IMR-90 (cell line): ENCODE results near the gene AGBL2. TPM values are rescaled to one million over a fixed set of nuclear protein-coding genes. Genes with fewer than 3 reads are reported as not detected.

ENCODE experiments used
- ATAC-seq: fragments of 200-7000 bp; cut with Tn5 transposase; 2 replicates; pipeline ENCODE4 v1.9.1; 2020; ENCODE audit warnings: low read depth, mild to moderate bottlenecking, moderate library complexity
- BruUV-seq: library from RNA; stranded (reverse); fragments of 400-500 nt; replicated peaks from 2 replicates; lab custom pipeline; 2021; lab: Mats Ljungman, UMichigan
- CTCF ChIA-PET: fragments of 300-600 bp; formaldehyde crosslinking; extraction: SDS; loops from one replicate; lab custom pipeline; 2021; ENCODE audit warnings: antibody characterized with exemption; lab: Yijun Ruan, JAX
- POLR2A ChIA-PET: fragments of 300-600 bp; sonication (Branson Sonifier 250); formaldehyde crosslinking; loops from one replicate; lab custom pipeline; 2022; ENCODE audit warnings: antibody characterized with exemption; ENCODE audit not compliant: unreplicated experiment; lab: Charles Lee
- DNase-seq: peaks from one replicate; pipeline ENCODE4 v3.0.0; 2013
- H2AFZ ChIP-seq: replicated peaks from 2 replicates; pipeline ENCODE3; 2013; ENCODE audit warnings: low read length, mild to moderate bottlenecking; ENCODE audit not compliant: poor library complexity
- H2AK5ac ChIP-seq: 2 replicates; pipeline ENCODE4 v1.6.1; 2013; ENCODE audit warnings: low read depth, low read length, inconsistent platforms
- H2AK9ac ChIP-seq: replicated peaks from 2 replicates; pipeline ENCODE3; 2013; ENCODE audit warnings: mild to moderate bottlenecking, low read depth, low read length, moderate library complexity; ENCODE audit not compliant: poor library complexity
- H2BK120ac ChIP-seq: 2 replicates; pipeline ENCODE4 v1.6.1; 2013; ENCODE audit warnings: low read depth, low read length, inconsistent platforms
- H2BK15ac ChIP-seq: 3 replicates; pipeline ENCODE4 v1.6.1; 2013; ENCODE audit warnings: low read depth, low read length, inconsistent platforms
- H2BK20ac ChIP-seq: 2 replicates; pipeline ENCODE4 v1.6.1; 2013; ENCODE audit warnings: low read depth, mild to moderate bottlenecking, inconsistent platforms, low read length, moderate library complexity
- H2BK5ac ChIP-seq: 2 replicates; pipeline ENCODE4 v1.6.1; 2013; ENCODE audit warnings: mild to moderate bottlenecking, low read depth, low read length, inconsistent platforms; ENCODE audit not compliant: poor library complexity, severe bottlenecking
- H3K14ac ChIP-seq: replicated peaks from 2 replicates; pipeline ENCODE4 v1.6.1; 2013; ENCODE audit warnings: low read depth, low read length, inconsistent platforms
- H3K18ac ChIP-seq: 2 replicates; pipeline ENCODE4 v1.6.1; 2013; ENCODE audit warnings: low read depth, low read length, control low read depth
- H3K23ac ChIP-seq: 2 replicates; pipeline ENCODE4 v1.6.1; 2013; ENCODE audit warnings: low read depth, low read length, inconsistent platforms
- H3K27ac ChIP-seq: 2 replicates; pipeline ENCODE4 v1.5.1; 2013; ENCODE audit warnings: mild to moderate bottlenecking, control low read depth, low read length; ENCODE audit not compliant: insufficient read depth
- H3K27me3 ChIP-seq: 2 replicates; pipeline ENCODE4 v1.6.1; 2013; ENCODE audit warnings: low read length; ENCODE audit not compliant: control insufficient read depth, insufficient read depth
- H3K36me3 ChIP-seq: 2 replicates; pipeline ENCODE4 v1.6.1; 2013; ENCODE audit warnings: low read length, mixed read lengths; ENCODE audit not compliant: control insufficient read depth, insufficient read depth
- H3K4ac ChIP-seq: 2 replicates; pipeline ENCODE4 v1.6.1; 2013; ENCODE audit warnings: low read depth, low read length, inconsistent platforms
- H3K4me1 ChIP-seq: 2 replicates; pipeline ENCODE4 v1.6.1; 2013; ENCODE audit warnings: low read length, mixed read lengths; ENCODE audit not compliant: control insufficient read depth, insufficient read depth
- H3K4me2 ChIP-seq: 2 replicates; pipeline ENCODE4 v1.6.1; 2013; ENCODE audit warnings: low read depth, mild to moderate bottlenecking, control low read depth, low read length, moderate library complexity
- H3K4me3 ChIP-seq: 2 replicates; pipeline ENCODE4 v1.5.1; 2013; ENCODE audit warnings: low read depth, mild to moderate bottlenecking, control low read depth, low read length, moderate library complexity; ENCODE audit not compliant: insufficient read depth
- H3K56ac ChIP-seq: 2 replicates; pipeline ENCODE4 v1.6.1; 2013; ENCODE audit warnings: low read length, inconsistent platforms; ENCODE audit not compliant: insufficient read depth; ENCODE audit errors: extremely low read depth
- H3K79me1 ChIP-seq, 2 experiments: 2 replicates each; pipeline ENCODE4 v1.6.1; 2013; ENCODE audit warnings: low read length in 2 of 2, inconsistent platforms in 1 of 2, low read depth in 1 of 2
- H3K9ac ChIP-seq: 2 replicates; pipeline ENCODE4 v1.6.1; 2013; ENCODE audit warnings: low read depth, low read length, control low read depth
- H3K9me1 ChIP-seq: 2 replicates; pipeline ENCODE4 v1.6.1; 2013; ENCODE audit warnings: low read length, inconsistent platforms; ENCODE audit not compliant: insufficient read depth
- H3K9me3 ChIP-seq: 2 replicates; pipeline ENCODE4 v1.6.1; 2013; ENCODE audit warnings: low read length; ENCODE audit not compliant: control insufficient read depth, insufficient read depth
- H4K20me1 ChIP-seq: 2 replicates; pipeline ENCODE4 v1.6.1; 2013; ENCODE audit warnings: low read length, inconsistent platforms; ENCODE audit not compliant: insufficient read depth
- H4K5ac ChIP-seq: 2 replicates; pipeline ENCODE4 v1.6.1; 2013; ENCODE audit warnings: mild to moderate bottlenecking, low read depth, low read length, control low read depth
- H4K8ac ChIP-seq, 2 experiments: 2 replicates each; pipeline ENCODE4 v1.6.1; 2013; ENCODE audit warnings: low read depth in 2 of 2, low read length in 2 of 2, control low read depth in 1 of 2, inconsistent platforms in 1 of 2
- H4K91ac ChIP-seq: 2 replicates; pipeline ENCODE4 v1.6.1; 2013; ENCODE audit warnings: low read depth, low read length, inconsistent platforms; ENCODE audit not compliant: insufficient read depth
- CHD1 ChIP-seq: IDR thresholded peaks from 2 replicates; pipeline ENCODE4 v1.6.1; 2012; ENCODE audit warnings: low read depth, low read length, improper control_type of control experiment
- ELK1 ChIP-seq: fragments of 150-350 bp; IDR thresholded peaks from 2 replicates; pipeline ENCODE4 v1.6.1; 2016; ENCODE audit warnings: low read depth, mild to moderate bottlenecking, low read length, moderate library complexity, borderline replicate concordance
- FOS ChIP-seq: fragments of 150-350 bp; IDR thresholded peaks from 2 replicates; pipeline ENCODE4 v1.6.1; 2016; ENCODE audit warnings: low read depth, low read length
- RAD21 ChIP-seq: IDR thresholded peaks from 2 replicates; pipeline ENCODE4 v1.6.1; 2012; ENCODE audit warnings: low read length, improper control_type of control experiment
- SMC3 ChIP-seq: fragments of 150-350 bp; IDR thresholded peaks from 2 replicates; pipeline ENCODE4 v1.6.1; 2016; ENCODE audit warnings: low read depth, mild to moderate bottlenecking, antibody characterized with exemption, low read length, moderate library complexity
- USF2 ChIP-seq: fragments of 150-350 bp; IDR thresholded peaks from 2 replicates; pipeline ENCODE4 v1.6.1; 2017; ENCODE audit warnings: mild to moderate bottlenecking, antibody characterized with exemption, low read length, low read depth
- WGBS, 2 experiments: methylation state at CpG; one replicate each; pipeline versions ENCODE4 v1.1.5 to v1.1.7; 2013; ENCODE audit warnings: missing lambda C conversion rate in 2 of 2; ENCODE audit not compliant: insufficient read length in 1 of 2; ENCODE audit errors: extremely low coverage in 2 of 2; 5-methylcytosine and 5-hydroxymethylcytosine counted together
- dilution Hi-C: fragments of 300-500 bp; cut with HindIII; formaldehyde crosslinking; loops from one replicate; pipeline ENCODE4 v1.14.3; 2018; ENCODE audit warnings: low sequenced_read_pairs; ENCODE audit not compliant: unreplicated experiment
- in situ Hi-C: fragments of 300-500 bp; cut with MboI; formaldehyde crosslinking; loops from 3 replicates; pipeline ENCODE4 v1.14.3; 2019; ENCODE audit warnings: low sequenced_read_pairs, inconsistent platforms, mixed read lengths
- intact Hi-C: fragments of 100-400 bp; cut with micrococcal nuclease; formaldehyde crosslinking; loops from 2 replicates; pipeline ENCODE4 v1.10.0; 2022
- polyA plus RNA-seq, 3 experiments: library from polyadenylated mRNA; depleted of rRNA; stranded (reverse); fragments of >200 nt; gene quantifications; 2 replicates each; pipeline ENCODE4 v1.2.3, GENCODE V29; 2012; ENCODE audit warnings: low replicate concordance in 1 of 3
- total RNA-seq: library from RNA; depleted of rRNA; stranded (reverse); fragments of >200 nt; gene quantifications from 2 replicates; pipeline ENCODE4 v1.2.3, GENCODE V29; 2012

AGBL2 gene
- total and polyA plus RNA-seq, 2 of the 4 experiments (the other 2 are of a cell fraction), result 0.36 to 1.2 TPM

- no peak overlapping the region for H3K4me2 ChIP-seq
- no peak overlapping the region for H2AFZ ChIP-seq
- no peak overlapping the region for H3K18ac ChIP-seq
- H2BK20ac ChIP-seq, result no peak overlapping the region
- DNase-seq (no peak), ATAC-seq (no peak)
- H3K79me1 ChIP-seq, result peaks cover 6 to 16% of the 10 kb centered on the region in 2 experiments; a peak in 2 of 4 replicates
- no peak for TF ChIP-seq FOS
- no peak for TF ChIP-seq USF2
- TF ChIP-seq ELK1, result no peak
- TF ChIP-seq CHD1, result no peak
- TF ChIP-seq SMC3, result no peak
- no peak for TF ChIP-seq RAD21
- BruUV-seq, result no TSS peak
- H3K9ac ChIP-seq, result no peak overlapping the region
- no peak overlapping the region for H3K23ac ChIP-seq
- H3K4me1 ChIP-seq, result no peaks in the 10 kb centered on the region
- H4K8ac ChIP-seq, result no peak overlapping the region
- H2BK5ac ChIP-seq, result no peak overlapping the region
- H4K5ac ChIP-seq, result no peak overlapping the region
- dilution Hi-C loops (no loop called here), intact Hi-C loops (no loop called here), in situ Hi-C loops (no loop called here)
- no peak overlapping the region for H3K14ac ChIP-seq
- H3K9me3 ChIP-seq, result no peaks in the 10 kb centered on the region
- no peaks in the 10 kb centered on the region for H4K20me1 ChIP-seq
- H3K9me1 ChIP-seq, result peaks cover 4% of the 10 kb centered on the region; the same call in 1 of the 2 replicates
- H3K56ac ChIP-seq, result no peak overlapping the region
- no peaks in the 10 kb centered on the region for H3K36me3 ChIP-seq
- no peak overlapping the region for H3K4ac ChIP-seq
- 100% methylated on average over 2 of the region's 6 CpGs; no CpG with 5 or more reads in 1 of the 2 experiments for WGBS, 2 experiments
- H2AK9ac ChIP-seq, result no peak overlapping the region
- H2BK15ac ChIP-seq, result no peak overlapping the region
- H3K27me3 ChIP-seq, result no peaks in the 10 kb centered on the region; the same call in 1 of the 2 replicates
- H4K91ac ChIP-seq, result no peak overlapping the region
- no peak overlapping the region for H3K27ac ChIP-seq
- ChIA-PET POLR2A (no interaction called here), CTCF (no interaction called here)
- H3K4me3 ChIP-seq, result no peak overlapping the region
- no peak overlapping the region for H2AK5ac ChIP-seq
- no peak overlapping the region for H2BK120ac ChIP-seq
Observed at GRCh38 chr11:47646019-47646418, 69.2 kb downstream of the AGBL2 start.
